Peyer's patch (tissue), 4 donors: ENCODE data around the gene CCDC12. TPM values are rescaled to one million over a fixed set of nuclear protein-coding genes. Genes with fewer than 3 reads are reported as not detected.

Experiments
- DNase-seq, 3 donors: peaks; one replicate each; pipeline ENCODE4 v3.0.0-alpha.2; 2017 to 2019
- H3K27ac ChIP-seq, 4 donors: fragments of 200-600 bp; sonication (generic); one replicate each; pipeline ENCODE4 v1.5.1; 2016 to 2019
- H3K27me3 ChIP-seq, 2 donors: fragments of 200-600 bp; sonication (generic); one replicate each; pipeline ENCODE4 v1.5.1; 2019
- H3K36me3 ChIP-seq, 3 donors: fragments of 200-600 bp; sonication (generic); one replicate each; pipeline ENCODE4 v1.5.1; 2016 to 2019
- H3K4me1 ChIP-seq, 4 donors: fragments of 200-600 bp; sonication (generic); one replicate each; pipeline ENCODE4 v1.5.1; 2016 to 2019
- H3K4me3 ChIP-seq, 4 donors: fragments of 200-600 bp; sonication (generic); 1 replicate in 3 of 4; 2 replicates in 1 of 4; pipeline ENCODE4 v1.5.1; 2016 to 2019; ENCODE audit warnings: mild to moderate bottlenecking in 1 of 4
- H3K9me3 ChIP-seq, 4 donors: fragments of 200-600 bp; sonication (generic); one replicate each; pipeline ENCODE4 v1.5.1; 2016 to 2019; ENCODE audit warnings: mild to moderate bottlenecking in 1 of 4
- POLR2A ChIP-seq, 2 donors: fragments of 450-650 bp; IDR thresholded peaks; one replicate each; pipeline ENCODE4 v1.5.1; 2017; ENCODE audit warnings: antibody characterized with exemption in 2 of 2, mild to moderate bottlenecking in 2 of 2, moderate library complexity in 2 of 2
- total RNA-seq, 4 donors: library from RNA; depleted of rRNA; stranded (reverse); fragments of >200 nt; gene quantifications; one replicate each; pipeline ENCODE4 v1.1.0, GENCODE V29; 2016
- TF ChIP-seq, protein P1 (sequence below), 6 experiments: fragments of 450-650 bp in 4 of 6; fragments of 200-600 bp in 2 of 6; sonication (generic) in 1 of 6; IDR thresholded peaks; one replicate each; pipeline ENCODE4 v1.5.1; 2017 to 2019; ENCODE audit warnings: antibody characterized with exemption in 6 of 6, mild to moderate bottlenecking in 3 of 6, moderate library complexity in 1 of 6

CCDC12 gene
- total RNA-seq, 4 donors from 2014 or later = 41.7 to 90.0 (median 59.2) TPM

DNA sequence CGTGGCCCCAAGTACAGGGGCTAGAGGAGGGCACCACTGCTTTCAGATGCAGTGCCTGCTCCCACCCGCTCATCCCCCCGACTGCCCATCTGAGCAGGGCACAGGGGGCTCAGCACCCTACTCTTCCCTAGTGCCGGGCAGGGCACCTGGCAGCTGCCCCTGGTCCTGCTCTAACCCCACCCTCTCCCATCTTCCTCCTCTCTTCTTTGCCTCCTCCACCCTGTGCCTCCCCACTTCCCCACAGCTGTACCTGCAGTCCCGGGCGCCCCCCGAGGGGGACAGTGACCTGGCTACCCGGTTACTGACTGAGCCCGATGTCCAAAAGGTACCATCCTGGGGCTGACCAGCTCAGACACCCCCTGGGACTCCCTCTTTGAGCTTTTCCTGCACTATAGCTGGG lies 15.7 kb upstream of the CCDC12 start:
- Histone ChIP-seq H3K27ac (no peak overlapping the region), H3K9me3 (no peaks in the 10 kb centered on the region)
- no peak for DNase-seq

DNA sequence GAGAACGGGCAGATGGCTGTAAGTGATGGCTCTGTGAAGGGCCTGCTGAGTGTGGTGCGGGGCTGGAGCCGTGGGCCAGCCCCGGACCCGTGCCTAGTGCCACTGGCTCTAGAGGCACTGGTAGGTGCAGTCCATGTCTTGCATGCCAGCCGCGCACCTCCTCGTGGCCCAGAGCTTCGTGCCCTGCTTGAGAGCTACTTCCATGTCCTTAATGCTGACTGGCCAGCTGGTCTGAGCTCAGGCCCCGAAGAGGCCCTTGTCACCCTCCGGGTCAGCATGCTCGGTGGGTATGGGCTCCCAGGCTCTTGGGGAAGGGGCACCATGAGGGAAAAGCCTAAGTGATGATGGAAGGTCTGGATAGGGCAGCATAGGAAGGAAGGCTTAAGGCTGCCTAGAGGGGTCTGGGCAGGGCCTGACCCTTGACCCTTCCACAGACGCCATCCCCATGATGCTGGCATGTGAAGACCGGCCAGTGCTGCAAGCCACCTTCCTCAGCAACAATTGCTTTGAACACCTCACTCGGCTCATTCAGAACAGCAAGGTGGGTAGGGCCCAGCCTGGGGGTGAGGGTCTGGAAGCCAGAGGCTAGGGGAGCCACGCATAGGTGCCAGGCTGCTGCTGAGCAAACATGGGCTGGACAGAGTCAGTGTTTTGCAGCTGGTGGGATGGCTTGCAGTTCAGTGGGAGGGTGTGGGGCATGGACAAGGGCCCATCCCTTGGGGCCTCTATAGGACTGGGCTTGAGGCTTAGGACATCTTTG lies 15.0 kb upstream of the CCDC12 start:
- Histone ChIP-seq H3K4me1 (peaks cover 0 to 25% (median 16%) of the 10 kb centered on the region in 4 donors), H3K36me3 (peaks cover 0 to 44% (median 0%) of the 10 kb centered on the region in 3 donors), H3K27me3 (no peaks in the 10 kb centered on the region), H3K4me3 (no peak overlapping the region), H3K27ac (no peak overlapping the region), H3K9me3 (no peaks in the 10 kb centered on the region)
- no peak for DNase-seq
- TF ChIP-seq, protein P1, sequence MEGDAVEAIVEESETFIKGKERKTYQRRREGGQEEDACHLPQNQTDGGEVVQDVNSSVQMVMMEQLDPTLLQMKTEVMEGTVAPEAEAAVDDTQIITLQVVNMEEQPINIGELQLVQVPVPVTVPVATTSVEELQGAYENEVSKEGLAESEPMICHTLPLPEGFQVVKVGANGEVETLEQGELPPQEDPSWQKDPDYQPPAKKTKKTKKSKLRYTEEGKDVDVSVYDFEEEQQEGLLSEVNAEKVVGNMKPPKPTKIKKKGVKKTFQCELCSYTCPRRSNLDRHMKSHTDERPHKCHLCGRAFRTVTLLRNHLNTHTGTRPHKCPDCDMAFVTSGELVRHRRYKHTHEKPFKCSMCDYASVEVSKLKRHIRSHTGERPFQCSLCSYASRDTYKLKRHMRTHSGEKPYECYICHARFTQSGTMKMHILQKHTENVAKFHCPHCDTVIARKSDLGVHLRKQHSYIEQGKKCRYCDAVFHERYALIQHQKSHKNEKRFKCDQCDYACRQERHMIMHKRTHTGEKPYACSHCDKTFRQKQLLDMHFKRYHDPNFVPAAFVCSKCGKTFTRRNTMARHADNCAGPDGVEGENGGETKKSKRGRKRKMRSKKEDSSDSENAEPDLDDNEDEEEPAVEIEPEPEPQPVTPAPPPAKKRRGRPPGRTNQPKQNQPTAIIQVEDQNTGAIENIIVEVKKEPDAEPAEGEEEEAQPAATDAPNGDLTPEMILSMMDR (IDR thresholded peaks at IDR 0.05) = no peak
- TF ChIP-seq POLR2A (IDR thresholded peaks at IDR 0.05) = no peak

More for the DNA sequence above, 15.7 kb upstream of the CCDC12 start:
- Histone ChIP-seq H3K27me3 (no peaks in the 10 kb centered on the region), H3K4me3 (no peak overlapping the region), H3K36me3 (peaks cover 0 to 44% (median 0%) of the 10 kb centered on the region in 3 donors), H3K4me1 (peaks cover 0 to 19% (median 10%) of the 10 kb centered on the region in 4 donors)
- TF ChIP-seq, protein P1 (IDR thresholded peaks at IDR 0.05) = no peak
- no peak for TF ChIP-seq POLR2A (IDR thresholded peaks at IDR 0.05)

DNA sequence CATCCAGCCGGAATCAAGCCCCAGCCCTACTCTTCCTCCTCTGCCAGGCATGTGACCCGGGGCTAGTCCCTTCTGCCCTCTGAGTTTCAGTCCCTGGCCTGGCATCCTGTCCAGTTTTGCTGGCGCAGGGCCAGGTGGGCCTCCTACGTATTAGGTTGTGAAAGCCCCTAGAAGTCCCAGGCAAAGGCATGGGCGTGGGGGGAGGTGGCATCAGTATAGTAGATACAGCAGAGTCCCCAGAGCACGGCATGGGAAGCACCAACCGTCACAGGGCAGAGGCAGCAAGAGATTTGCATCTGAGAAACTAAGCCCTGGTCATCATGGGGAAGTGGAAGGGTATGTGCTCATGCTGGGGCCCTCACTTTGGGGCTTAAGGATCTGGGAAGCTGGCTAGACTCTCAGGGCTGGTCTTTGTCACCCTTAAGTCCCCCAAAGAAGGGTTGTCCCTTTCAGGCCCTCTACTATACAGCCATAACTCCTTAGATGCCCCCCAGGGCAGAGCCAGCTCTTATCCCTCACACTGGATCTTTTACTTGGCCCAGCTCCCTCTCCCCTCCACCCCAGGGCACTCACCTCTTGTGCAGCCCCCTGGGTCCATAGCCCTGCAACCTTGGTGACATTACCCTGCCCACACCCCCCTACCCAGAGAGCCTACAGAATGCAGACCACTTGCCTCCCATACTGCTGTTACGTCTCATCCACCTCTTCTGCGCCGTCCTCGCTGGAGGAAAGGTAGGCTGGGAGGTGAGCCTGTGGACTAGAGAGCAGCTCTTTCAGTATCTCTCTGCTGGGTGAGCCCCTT lies 14.2 kb upstream of the CCDC12 start:
- Histone ChIP-seq H3K27me3 (no peaks in the 10 kb centered on the region), H3K27ac (peak overlapping the region in 1 of 4 donors; percentile 47), H3K4me1 (peaks cover 0 to 33% (median 20%) of the 10 kb centered on the region in 4 donors), H3K4me3 (no peak overlapping the region), H3K9me3 (no peaks in the 10 kb centered on the region), H3K36me3 (peaks cover 0 to 44% (median 0%) of the 10 kb centered on the region in 3 donors)
- peak in 2 of 3 donors; percentile 45 to 61 for DNase-seq
- TF ChIP-seq, protein P1 (IDR thresholded peaks at IDR 0.05) = no peak
- TF ChIP-seq POLR2A (IDR thresholded peaks at IDR 0.05) = no peak

- Histone ChIP-seq H3K27me3 (no peaks in the 10 kb centered on the region), H3K27ac (peak overlapping the region in 1 of 4 donors; percentile 74), H3K4me3 (no peak overlapping the region), H3K9me3 (no peaks in the 10 kb centered on the region), H3K4me1 (peaks cover 0 to 48% (median 20%) of the 10 kb centered on the region in 4 donors), H3K36me3 (peaks cover 0 to 34% (median 0%) of the 10 kb centered on the region in 3 donors)
- no peak for DNase-seq
- TF ChIP-seq, protein P1 (IDR thresholded peaks at IDR 0.05) = no peak
- TF ChIP-seq POLR2A (IDR thresholded peaks at IDR 0.05) = no peak
Measured at GRCh38 chr3:46989146-46989810, 12.7 kb upstream of the CCDC12 start.

DNA sequence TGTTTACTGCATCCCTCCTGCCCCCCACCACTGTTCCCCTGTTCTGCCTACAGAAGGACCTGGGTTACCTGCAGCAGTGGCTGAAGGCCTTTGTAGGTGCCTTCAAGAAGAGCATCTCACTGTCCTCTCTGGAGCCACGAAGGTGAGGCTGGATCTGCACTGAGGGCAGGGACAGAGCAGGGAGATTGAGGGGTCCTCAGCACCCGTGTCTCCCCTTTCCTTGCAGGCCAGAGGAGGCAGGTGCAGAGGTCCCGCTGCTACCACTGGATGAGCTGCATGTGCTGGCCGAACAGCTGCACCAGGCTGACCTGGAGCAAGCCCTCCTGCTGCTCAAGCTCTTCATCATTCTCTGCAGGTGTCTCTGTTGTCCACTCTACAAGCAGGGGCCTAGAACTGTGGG lies 12.1 kb upstream of the CCDC12 start:
- no peak for TF ChIP-seq POLR2A (IDR thresholded peaks at IDR 0.05)
- TF ChIP-seq, protein P1 (IDR thresholded peaks at IDR 0.05) = no peak
- Histone ChIP-seq H3K4me3 (no peak overlapping the region), H3K36me3 (peaks cover 0 to 29% (median 0%) of the 10 kb centered on the region in 3 donors), H3K4me1 (peaks cover 0 to 48% (median 20%) of the 10 kb centered on the region in 4 donors), H3K27ac (peak overlapping the region in 3 of 4 donors; percentile 61 to 74 (median 73)), H3K9me3 (no peaks in the 10 kb centered on the region), H3K27me3 (no peaks in the 10 kb centered on the region)
- no peak for DNase-seq
